ENCODE data around the gene PBX1.

Gene PBX1

DNA sequence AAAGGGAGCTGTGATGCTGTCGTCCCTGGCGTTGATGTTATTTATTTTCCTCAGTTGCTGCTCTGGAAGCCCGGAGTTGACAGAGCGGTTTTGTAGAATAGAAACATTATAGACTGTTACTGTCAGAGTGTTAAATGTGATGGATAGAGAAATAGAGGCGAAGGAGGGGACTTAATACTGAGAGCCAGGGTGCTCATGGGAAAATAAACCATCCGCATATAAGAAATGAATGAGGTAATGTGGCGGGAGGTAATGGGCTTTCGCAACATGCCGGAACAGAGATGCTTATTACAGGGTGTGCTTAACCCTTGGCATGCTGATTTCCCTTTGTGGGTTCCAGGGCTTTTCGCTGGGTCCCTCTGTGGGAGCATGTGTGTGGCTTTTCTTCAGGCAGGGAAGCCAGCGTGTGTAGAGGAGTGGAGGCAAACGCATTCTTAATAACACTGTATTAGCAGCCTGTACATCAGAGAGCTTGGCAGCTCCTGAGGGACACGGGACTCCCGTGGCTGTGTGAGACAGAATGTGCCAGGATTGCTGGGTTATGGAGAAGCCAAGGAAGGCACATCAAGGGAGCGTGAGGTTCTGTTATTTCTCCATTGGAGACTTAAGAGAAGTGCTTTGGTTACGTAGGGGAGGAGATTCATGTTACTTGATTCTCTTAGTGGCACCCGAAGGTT lies 141.0 kb downstream of the PBX1 start:
- no peak for DNase-seq (ENCODE audit: low read depth in 1 of 2, low spot score in 1 of 2)
- in situ Hi-C loops (cut with HindIII; ENCODE audit: low pct_unique_long_range_greater_than_20kb, low sequenced_read_pairs) = no loop called here
- no peak for TF ChIP-seq JUND (IDR thresholded peaks at IDR 0.05; ENCODE audit: low read depth)

DNA sequence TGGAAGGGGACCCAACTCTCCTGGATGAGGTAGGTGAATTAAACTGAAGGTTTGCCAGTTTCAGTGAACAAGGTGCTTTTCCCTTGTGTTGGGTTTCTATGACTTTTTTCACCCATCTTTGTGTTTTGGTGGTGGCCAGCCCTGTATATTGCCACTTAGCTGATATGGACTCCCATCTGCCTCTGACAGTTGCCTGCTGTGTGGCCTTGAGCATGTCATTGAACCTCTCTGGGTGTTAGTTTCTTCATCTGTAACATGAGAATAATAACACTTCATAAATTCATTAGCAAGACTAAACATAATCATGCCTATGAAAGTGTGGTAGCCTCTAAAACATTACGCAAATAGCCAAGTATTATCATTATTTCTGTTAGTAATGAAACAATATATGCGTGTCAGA lies 141.7 kb downstream of the PBX1 start:
- no peak for DNase-seq (ENCODE audit: low read depth in 1 of 2, low spot score in 1 of 2)
- TF ChIP-seq JUND (IDR thresholded peaks at IDR 0.05; ENCODE audit: low read depth) = no peak
- in situ Hi-C loops (cut with HindIII; ENCODE audit: low pct_unique_long_range_greater_than_20kb, low sequenced_read_pairs) = no loop called here

DNA sequence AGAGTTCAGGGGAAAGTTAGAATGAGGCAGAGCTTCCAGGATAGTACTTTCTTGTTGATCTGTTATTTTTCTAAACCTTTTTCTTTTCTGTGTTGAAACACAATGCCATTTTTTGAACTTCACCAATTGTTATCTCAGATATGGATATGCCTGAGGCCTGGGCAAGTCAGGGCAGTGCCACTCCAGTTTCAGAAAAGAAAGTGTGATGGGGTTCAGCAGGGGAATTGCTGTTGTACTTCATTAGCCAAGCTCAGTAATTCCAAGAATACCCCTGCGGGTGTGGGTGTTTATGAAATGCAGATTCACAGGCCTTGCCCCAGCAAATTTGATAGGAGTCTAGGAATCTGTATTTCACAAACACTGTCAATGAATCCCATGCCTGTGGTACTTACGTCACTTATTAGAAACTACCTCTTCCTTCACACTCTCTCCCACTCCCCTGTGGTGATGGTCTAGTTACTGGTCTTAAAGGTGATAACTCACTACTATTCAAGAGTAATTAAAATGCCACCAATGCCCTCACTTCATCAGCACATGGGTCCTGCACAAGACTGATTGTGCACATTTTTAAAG lies 142.3 kb downstream of the PBX1 start:
- in situ Hi-C loops (cut with HindIII; ENCODE audit: low pct_unique_long_range_greater_than_20kb, low sequenced_read_pairs) = no loop called here
- TF ChIP-seq JUND (IDR thresholded peaks at IDR 0.05; ENCODE audit: low read depth) = no peak
- DNase-seq (ENCODE audit: low read depth in 1 of 2, low spot score in 1 of 2) = no peak

DNA sequence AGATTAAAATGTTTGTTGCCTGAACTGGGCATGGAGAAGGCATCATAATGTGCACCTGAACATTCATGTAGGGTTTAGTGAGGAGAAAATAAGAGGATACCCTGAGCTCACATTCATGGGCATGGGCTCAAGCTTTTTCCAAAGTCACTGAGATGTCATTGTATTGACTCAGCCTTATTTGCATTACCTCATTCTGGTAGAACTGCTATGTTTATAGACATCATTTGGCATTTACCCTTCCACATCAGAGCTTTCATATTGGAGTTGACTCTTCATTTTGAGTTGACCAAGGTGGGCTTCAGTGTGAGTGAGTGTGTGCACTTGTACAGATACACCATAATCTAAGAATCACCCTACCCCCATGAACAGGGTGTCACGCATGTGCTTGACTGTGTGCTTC lies 143.2 kb downstream of the PBX1 start:
- DNase-seq (ENCODE audit: low read depth in 1 of 2, low spot score in 1 of 2) = peak; percentile 28 to 42
- 0 out of 2 replicates have a peak, but pooled peaks have one; percentile 23 for TF ChIP-seq JUND (IDR thresholded peaks at IDR 0.05; ENCODE audit: low read depth)
- in situ Hi-C loops (cut with HindIII; ENCODE audit: low pct_unique_long_range_greater_than_20kb, low sequenced_read_pairs) = no loop called here

DNA sequence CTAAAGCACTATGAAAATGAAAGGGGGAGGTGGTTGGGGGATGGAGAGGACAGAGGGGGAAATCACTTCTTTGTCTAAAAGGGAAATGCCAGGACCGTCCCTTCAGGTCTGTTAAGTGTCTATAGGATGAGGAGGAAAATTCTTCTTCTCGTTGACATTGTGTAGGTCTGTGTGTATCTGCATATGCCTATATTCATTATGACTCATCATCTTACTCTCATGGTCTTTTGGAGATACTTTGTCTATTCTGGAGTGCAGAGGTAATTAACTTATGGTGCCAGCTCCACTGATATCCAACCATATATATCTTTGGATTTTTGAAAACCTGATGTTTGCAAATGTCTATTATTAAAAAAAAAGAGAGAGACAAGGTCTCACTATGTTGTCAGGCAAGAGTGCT lies 143.7 kb downstream of the PBX1 start:
- in situ Hi-C loops (cut with HindIII; ENCODE audit: low pct_unique_long_range_greater_than_20kb, low sequenced_read_pairs) = no loop called here
- no peak for TF ChIP-seq JUND (IDR thresholded peaks at IDR 0.05; ENCODE audit: low read depth)
- DNase-seq (ENCODE audit: low read depth in 1 of 2, low spot score in 1 of 2) = no peak

DNA sequence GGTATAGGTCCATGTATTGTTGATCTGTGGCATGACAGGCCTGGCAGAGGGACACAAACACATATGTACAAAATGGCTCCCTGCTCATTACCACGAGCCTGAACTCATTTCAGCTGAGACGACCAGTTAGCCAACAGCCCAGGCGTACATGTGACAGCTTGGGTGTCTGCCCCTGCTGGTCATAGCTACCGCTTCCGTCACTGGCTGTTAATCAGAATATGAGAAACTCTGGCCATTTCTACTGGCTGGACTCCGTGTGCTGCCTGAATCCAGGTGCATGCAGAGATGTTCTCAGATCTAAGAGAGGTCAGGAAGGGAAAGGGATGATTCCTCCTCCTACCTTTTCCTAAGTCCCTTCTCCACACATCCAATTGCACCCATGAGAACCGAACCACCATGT lies 144.5 kb downstream of the PBX1 start:
- in situ Hi-C loops (cut with HindIII; ENCODE audit: low pct_unique_long_range_greater_than_20kb, low sequenced_read_pairs) = no loop called here
- no peak for DNase-seq (ENCODE audit: low read depth in 1 of 2, low spot score in 1 of 2)
- no peak for TF ChIP-seq JUND (IDR thresholded peaks at IDR 0.05; ENCODE audit: low read depth)

DNA sequence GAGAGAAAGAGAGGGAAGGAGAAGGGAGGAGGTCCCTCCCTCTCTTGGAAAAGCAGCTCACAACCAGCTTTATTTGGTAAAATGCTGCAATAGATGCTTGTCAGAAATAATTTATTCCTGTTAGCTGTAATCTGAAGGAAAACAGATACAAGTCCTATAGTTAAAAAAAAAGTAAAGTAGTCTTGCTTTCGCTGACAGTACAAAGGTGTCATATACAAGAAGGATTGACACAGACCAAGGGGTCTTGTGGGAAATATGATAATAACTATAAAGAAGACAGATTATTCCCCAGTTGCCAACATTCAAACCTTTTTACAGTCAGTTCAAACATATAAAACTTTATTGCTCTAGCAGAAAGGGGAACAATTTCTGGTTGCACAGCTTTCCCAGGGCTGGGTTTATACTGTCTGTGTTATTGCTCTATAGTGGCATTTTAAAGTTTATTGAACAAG lies 145.0 kb downstream of the PBX1 start:
- in situ Hi-C loops (cut with HindIII; ENCODE audit: low pct_unique_long_range_greater_than_20kb, low sequenced_read_pairs) = no loop called here
- no peak for TF ChIP-seq JUND (IDR thresholded peaks at IDR 0.05; ENCODE audit: low read depth)
- no peak for DNase-seq (ENCODE audit: low read depth in 1 of 2, low spot score in 1 of 2)

DNA sequence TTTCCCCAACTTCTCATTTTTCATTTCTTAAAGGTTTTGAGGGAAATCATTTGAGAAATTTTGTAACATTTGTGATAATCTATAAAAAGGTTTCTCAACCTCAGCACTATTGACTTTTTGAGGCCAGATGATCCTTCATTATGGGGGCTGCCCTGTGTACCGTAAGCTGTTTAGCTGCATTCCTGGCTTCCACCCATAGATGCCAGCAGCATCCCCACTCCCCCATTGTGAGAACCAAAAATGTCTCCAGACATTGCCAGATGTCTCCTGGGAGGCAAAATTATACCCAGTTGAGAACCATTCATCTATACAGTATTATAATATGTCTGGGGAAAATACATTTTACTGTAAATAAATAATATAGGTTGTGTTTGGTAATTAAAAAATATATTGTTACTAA lies 146.0 kb downstream of the PBX1 start:
- no peak for TF ChIP-seq JUND (IDR thresholded peaks at IDR 0.05; ENCODE audit: low read depth)
- in situ Hi-C loops (cut with HindIII; ENCODE audit: low pct_unique_long_range_greater_than_20kb, low sequenced_read_pairs) = no loop called here
- no peak for DNase-seq (ENCODE audit: low read depth in 1 of 2, low spot score in 1 of 2)

DNA sequence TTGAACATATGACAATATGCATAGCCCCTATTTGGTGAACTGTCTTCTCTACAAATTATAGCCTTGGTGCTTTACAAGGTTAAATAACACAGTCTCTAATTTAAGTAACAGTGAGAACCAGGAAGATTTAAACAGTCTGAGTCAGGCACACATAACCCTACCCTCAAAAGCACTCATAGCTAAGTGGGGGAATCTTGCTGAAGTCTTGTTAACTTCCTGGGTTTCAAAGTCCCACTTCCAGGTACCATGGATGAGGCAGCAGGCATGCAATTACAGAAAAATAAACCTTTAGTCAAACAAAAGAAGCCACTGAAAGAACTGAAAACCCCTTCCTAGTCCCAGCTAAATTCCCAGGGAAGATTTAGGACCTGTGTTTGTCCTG lies 147.6 kb downstream of the PBX1 start:
- in situ Hi-C loops (cut with HindIII; ENCODE audit: low pct_unique_long_range_greater_than_20kb, low sequenced_read_pairs) = no loop called here
- no peak for DNase-seq (ENCODE audit: low read depth in 1 of 2, low spot score in 1 of 2)
- no peak for TF ChIP-seq JUND (IDR thresholded peaks at IDR 0.05; ENCODE audit: low read depth)

DNA sequence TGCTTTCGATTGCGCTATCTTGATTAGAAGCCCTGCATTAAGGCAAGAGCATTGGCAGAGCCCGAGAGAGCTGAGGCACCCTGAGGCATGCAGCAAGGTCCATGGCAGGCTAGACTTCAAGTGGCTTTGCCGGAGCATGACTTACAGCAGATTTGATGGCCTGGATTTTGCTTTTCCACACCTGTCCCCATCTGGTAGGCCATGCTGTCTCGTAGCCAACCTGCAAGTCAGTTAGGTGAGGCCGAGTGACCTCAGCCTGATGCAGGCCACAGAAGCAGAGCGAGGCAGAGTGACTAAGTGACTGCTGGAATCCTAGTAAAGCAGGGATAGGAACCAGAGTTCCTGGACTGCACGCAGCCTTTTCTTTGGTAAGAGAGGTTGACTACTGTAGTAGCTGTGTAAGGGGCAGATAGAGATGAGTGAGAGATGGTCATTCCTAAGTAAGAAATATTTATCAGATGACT lies 148.9 kb downstream of the PBX1 start:
- no peak for TF ChIP-seq JUND (IDR thresholded peaks at IDR 0.05; ENCODE audit: low read depth)
- in situ Hi-C loops (cut with HindIII; ENCODE audit: low pct_unique_long_range_greater_than_20kb, low sequenced_read_pairs) = no loop called here
- DNase-seq (ENCODE audit: low read depth in 1 of 2, low spot score in 1 of 2) = no peak

DNA sequence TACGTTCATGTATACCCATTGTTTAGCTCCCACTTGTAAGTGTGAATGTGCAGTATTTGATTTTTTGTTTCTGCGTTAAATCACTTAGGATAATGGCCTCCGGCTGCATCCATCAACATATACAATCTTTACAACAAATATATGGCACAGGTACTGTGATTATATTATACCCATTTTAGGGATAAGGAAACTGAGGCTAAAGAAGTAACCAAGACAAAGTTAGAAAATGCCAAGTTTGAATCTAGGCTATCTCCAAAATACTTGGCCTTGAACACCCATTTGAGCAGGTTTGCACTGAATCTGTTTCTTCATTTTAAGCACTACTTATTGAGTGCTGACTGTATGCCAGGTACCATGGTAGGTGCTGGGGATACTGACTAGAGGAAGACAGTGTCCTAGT lies 149.6 kb downstream of the PBX1 start:
- in situ Hi-C loops (cut with HindIII; ENCODE audit: low pct_unique_long_range_greater_than_20kb, low sequenced_read_pairs) = no loop called here
- TF ChIP-seq JUND (IDR thresholded peaks at IDR 0.05; ENCODE audit: low read depth) = no peak
- no peak for DNase-seq (ENCODE audit: low read depth in 1 of 2, low spot score in 1 of 2)

DNA sequence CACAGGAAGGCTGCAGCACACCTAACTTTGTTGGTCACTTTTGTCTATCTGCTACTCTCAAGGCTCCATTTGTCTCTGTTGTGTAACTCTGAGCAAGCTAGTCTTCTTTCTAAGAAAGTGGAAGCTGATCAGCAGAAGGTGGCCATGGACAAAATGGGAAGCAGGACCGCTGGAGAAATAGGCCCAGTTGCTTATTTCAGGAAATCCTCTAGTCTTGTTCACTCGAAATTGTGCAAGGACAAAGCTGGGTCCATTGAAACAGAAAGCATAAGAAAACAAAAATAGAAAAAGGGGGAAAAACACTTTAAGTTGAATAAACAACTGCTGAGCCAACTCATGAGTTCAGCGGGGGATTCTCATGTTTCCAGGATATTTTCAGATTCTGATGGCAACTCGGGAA lies 150.1 kb downstream of the PBX1 start:
- DNase-seq (ENCODE audit: low read depth in 1 of 2, low spot score in 1 of 2) = no peak
- no peak for TF ChIP-seq JUND (IDR thresholded peaks at IDR 0.05; ENCODE audit: low read depth)
- in situ Hi-C loops (cut with HindIII; ENCODE audit: low pct_unique_long_range_greater_than_20kb, low sequenced_read_pairs) = no loop called here

DNA sequence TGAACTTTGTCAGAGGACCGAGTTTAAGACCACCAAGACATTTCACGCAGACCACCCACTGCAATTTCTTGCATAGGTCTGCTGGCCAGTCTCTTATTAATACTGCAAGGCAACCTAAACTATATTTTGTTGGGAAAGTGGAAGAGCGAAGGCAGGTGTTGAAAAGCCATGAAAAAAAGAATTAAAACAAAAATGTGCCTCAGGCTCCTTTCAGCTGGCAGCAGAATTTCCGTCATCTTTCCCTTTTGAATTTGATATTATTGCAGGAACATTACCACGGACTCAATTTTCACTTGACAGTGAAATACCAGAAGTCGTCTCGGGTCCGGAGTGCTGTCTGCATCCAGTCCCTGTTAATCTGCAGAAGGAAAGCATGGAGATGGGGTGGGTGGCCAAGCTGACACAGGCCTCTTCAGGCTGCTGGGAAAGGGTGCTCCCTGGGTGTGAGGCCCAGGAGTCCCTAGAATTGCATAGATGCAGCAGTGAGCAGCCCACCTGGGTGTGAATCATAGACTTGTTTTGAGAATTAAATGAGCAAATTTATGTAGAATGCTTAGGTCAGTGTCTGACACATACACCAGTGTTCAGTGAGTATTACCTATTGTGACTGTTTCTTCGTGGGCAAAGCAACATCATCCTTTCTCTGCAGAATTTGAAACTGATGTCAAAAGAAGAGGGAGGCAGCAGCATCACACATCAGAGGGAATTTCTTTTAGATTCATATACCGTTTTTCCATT lies 150.7 kb downstream of the PBX1 start:
- in situ Hi-C loops (cut with HindIII; ENCODE audit: low pct_unique_long_range_greater_than_20kb, low sequenced_read_pairs) = no loop called here
- no peak for TF ChIP-seq JUND (IDR thresholded peaks at IDR 0.05; ENCODE audit: low read depth)
- no peak for DNase-seq (ENCODE audit: low read depth in 1 of 2, low spot score in 1 of 2)
